ENCODE measurements around the gene TUBB4A. TPM values are rescaled to one million over a fixed set of nuclear protein-coding genes. Genes with fewer than 3 reads are reported as not detected.

TUBB4A gene
- total RNA-seq, 1 donor from 2014 or later = 2.4 TPM

GRCh38 chr19:6495947-6496346 is 6.2 kb downstream of the TUBB4A start:
- Histone ChIP-seq H4K20me1 (ENCODE audit: low read depth) (no peaks in the 10 kb centered on the region), H3K4me1 (no peaks in the 10 kb centered on the region), H3K4me3 (no peak overlapping the region), H3K36me3 (no peaks in the 10 kb centered on the region), H3K27me3 (peaks cover 4% of the 10 kb centered on the region), H3K27ac (no peak overlapping the region), H2AFZ (replicated peaks) (no peak overlapping the region), H3K4me2 (no peak overlapping the region), H3K9ac (no peak overlapping the region), H3F3A (ENCODE audit: low read depth) (no peaks in the 10 kb centered on the region), H3K79me2 (ENCODE audit: low read depth) (no peaks in the 10 kb centered on the region), H3K9me3 (ENCODE audit: low read depth) (no peaks in the 10 kb centered on the region)
- H3K36me3 Mint-ChIP-seq = no peaks in the 10 kb centered on the region
- no peak overlapping the region for H3K4me3 Mint-ChIP-seq
- H3K9me3 Mint-ChIP-seq = peaks cover 5% of the 10 kb centered on the region
- no peak overlapping the region for H3K27ac Mint-ChIP-seq
- H3K4me1 Mint-ChIP-seq = no peaks in the 10 kb centered on the region
- H3K27me3 Mint-ChIP-seq (ENCODE audit: insufficient read depth, low read depth) = peaks cover 18% of the 10 kb centered on the region
- TF ChIP-seq EZH2 (IDR thresholded peaks at IDR 0.05) (no peak), EZH2phosphoT487 (IDR thresholded peaks at IDR 0.05) (no peak), CTCF (IDR thresholded peaks at IDR 0.05) (no peak)
- no peak for DNase-seq (ENCODE audit: low spot score)

GRCh38 chr19:6494438-6495036 is 7.6 kb downstream of the TUBB4A start:
- H3K36me3 Mint-ChIP-seq = no peaks in the 10 kb centered on the region
- DNase-seq (ENCODE audit: low spot score) = no peak
- H4K20me1 ChIP-seq (ENCODE audit: low read depth) = no peaks in the 10 kb centered on the region
- H3K4me3 ChIP-seq = no peak overlapping the region
- no peaks in the 10 kb centered on the region for H3K4me1 ChIP-seq
- no peaks in the 10 kb centered on the region for H3K79me2 ChIP-seq (ENCODE audit: low read depth)
- H3K4me3 Mint-ChIP-seq = no peak overlapping the region
- TF ChIP-seq CTCF (IDR thresholded peaks at IDR 0.05) = no peak
- no peak for TF ChIP-seq EZH2phosphoT487 (IDR thresholded peaks at IDR 0.05)
- no peak for TF ChIP-seq EZH2 (IDR thresholded peaks at IDR 0.05)
- H3K27ac ChIP-seq = no peak overlapping the region
- H2AFZ ChIP-seq (replicated peaks) = no peak overlapping the region
- no peaks in the 10 kb centered on the region for H3K27me3 ChIP-seq
- H3K4me2 ChIP-seq = no peak overlapping the region
- peaks cover 5% of the 10 kb centered on the region for H3K9me3 Mint-ChIP-seq
- H3K9me3 ChIP-seq (ENCODE audit: low read depth) = no peaks in the 10 kb centered on the region
- peaks cover 18% of the 10 kb centered on the region for H3K27me3 Mint-ChIP-seq (ENCODE audit: insufficient read depth, low read depth)
- no peak overlapping the region for H3K9ac ChIP-seq
- H3F3A ChIP-seq (ENCODE audit: low read depth) = no peaks in the 10 kb centered on the region
- H3K27ac Mint-ChIP-seq = no peak overlapping the region
- H3K36me3 ChIP-seq = no peaks in the 10 kb centered on the region
- H3K4me1 Mint-ChIP-seq = peaks cover 5% of the 10 kb centered on the region

- Histone ChIP-seq H3K27ac (no peak overlapping the region), H3K4me3 (no peak overlapping the region), H3K9me3 (ENCODE audit: low read depth) (no peaks in the 10 kb centered on the region), H3K4me1 (no peaks in the 10 kb centered on the region), H4K20me1 (ENCODE audit: low read depth) (no peaks in the 10 kb centered on the region), H3K9ac (no peak overlapping the region), H3K27me3 (no peaks in the 10 kb centered on the region), H2AFZ (replicated peaks) (no peak overlapping the region), H3K36me3 (no peaks in the 10 kb centered on the region), H3K4me2 (no peak overlapping the region), H3K79me2 (ENCODE audit: low read depth) (no peaks in the 10 kb centered on the region), H3F3A (ENCODE audit: low read depth) (no peaks in the 10 kb centered on the region)
- Mint-ChIP-seq H3K4me1 (peaks cover 9% of the 10 kb centered on the region), H3K36me3 (no peaks in the 10 kb centered on the region), H3K9me3 (peaks cover 5% of the 10 kb centered on the region), H3K4me3 (no peak overlapping the region), H3K27me3 (ENCODE audit: insufficient read depth, low read depth) (peaks cover 10% of the 10 kb centered on the region), H3K27ac (no peak overlapping the region)
- TF ChIP-seq CTCF (IDR thresholded peaks at IDR 0.05) = no peak
- no peak for TF ChIP-seq EZH2phosphoT487 (IDR thresholded peaks at IDR 0.05)
- DNase-seq (ENCODE audit: low spot score) = no peak
Measured at GRCh38 chr19:6491802-6492592, 10.1 kb downstream of the TUBB4A start.
